Measurements from ENCODE around the gene VMP1. TPM values are rescaled to one million over a fixed set of nuclear protein-coding genes. Genes with fewer than 3 reads are reported as not detected.
"Not testable (repeated sequence)": the region's sequence is repeated elsewhere in the genome, so short reads cannot be mapped to it uniquely, and the experiment has no call there.

The VMP1 gene
- total RNA-seq, 1 experiment from 2014 or later = 236 TPM

DNA sequence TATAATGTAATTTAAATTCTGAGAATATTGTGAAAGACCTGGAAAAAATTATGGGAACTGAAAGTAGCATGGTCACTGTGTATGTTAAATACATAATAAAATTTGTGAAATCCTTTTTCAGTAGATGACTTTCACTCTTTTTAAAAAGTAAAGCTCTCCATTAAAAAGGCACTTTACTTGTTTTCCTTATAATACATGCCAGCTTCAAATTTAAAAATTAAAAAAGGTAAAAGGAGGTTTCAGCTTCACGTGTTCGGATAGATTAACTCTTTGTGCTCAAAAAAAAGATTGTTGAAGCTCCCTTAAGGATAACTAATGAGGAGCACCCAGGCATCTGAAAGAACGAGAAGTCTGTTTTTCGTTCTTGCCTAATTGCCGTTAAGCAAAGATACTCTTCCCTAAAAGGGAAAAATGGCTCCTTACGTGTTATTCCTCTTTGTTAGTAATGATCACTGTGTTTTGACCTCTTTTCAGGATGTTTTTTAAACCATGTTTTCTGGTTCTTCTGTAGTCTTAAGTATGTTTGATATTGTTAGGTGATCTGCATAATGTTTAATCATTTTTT is 97.5 kb downstream of the VMP1 start:
- Histone ChIP-seq H3F3A (ENCODE audit: insufficient read depth, low read depth) (peaks cover 50% of the 10 kb centered on the region), H3K79me2 (ENCODE audit: low read depth) (peaks cover 9% of the 10 kb centered on the region), H3K4me3 (no peak overlapping the region), H3K4me1 (replicated peaks; ENCODE audit: insufficient read depth) (peaks cover 38% of the 10 kb centered on the region), H2AFZ (no peak overlapping the region), H4K20me1 (ENCODE audit: insufficient read depth) (no peaks in the 10 kb centered on the region), H3K36me3 (ENCODE audit: low read depth) (peaks cover 1% of the 10 kb centered on the region; the same call in 1 of the 2 replicates), H3K27ac (peak overlapping the region; percentile 30), H3K9me3 (ENCODE audit: insufficient read depth, low read depth) (no peaks in the 10 kb centered on the region), H3K4me2 (0 out of 2 replicates have a peak overlapping the region, but pooled peaks have one; percentile 8), H3K9me2 (ENCODE audit: insufficient read depth) (no peaks in the 10 kb centered on the region), H3K27me3 (ENCODE audit: insufficient read depth, low read depth) (no peaks in the 10 kb centered on the region)
- ChIA-PET CTCF (no interaction called here), POLR2A (ENCODE audit: unreplicated experiment) (no interaction called here)
- intact Hi-C loops (cut with micrococcal nuclease; ENCODE audit: unreplicated experiment) = no loop called here
- no peak for DNase-seq
- TF ChIP-seq, protein P1, sequence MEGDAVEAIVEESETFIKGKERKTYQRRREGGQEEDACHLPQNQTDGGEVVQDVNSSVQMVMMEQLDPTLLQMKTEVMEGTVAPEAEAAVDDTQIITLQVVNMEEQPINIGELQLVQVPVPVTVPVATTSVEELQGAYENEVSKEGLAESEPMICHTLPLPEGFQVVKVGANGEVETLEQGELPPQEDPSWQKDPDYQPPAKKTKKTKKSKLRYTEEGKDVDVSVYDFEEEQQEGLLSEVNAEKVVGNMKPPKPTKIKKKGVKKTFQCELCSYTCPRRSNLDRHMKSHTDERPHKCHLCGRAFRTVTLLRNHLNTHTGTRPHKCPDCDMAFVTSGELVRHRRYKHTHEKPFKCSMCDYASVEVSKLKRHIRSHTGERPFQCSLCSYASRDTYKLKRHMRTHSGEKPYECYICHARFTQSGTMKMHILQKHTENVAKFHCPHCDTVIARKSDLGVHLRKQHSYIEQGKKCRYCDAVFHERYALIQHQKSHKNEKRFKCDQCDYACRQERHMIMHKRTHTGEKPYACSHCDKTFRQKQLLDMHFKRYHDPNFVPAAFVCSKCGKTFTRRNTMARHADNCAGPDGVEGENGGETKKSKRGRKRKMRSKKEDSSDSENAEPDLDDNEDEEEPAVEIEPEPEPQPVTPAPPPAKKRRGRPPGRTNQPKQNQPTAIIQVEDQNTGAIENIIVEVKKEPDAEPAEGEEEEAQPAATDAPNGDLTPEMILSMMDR (conservative IDR thresholded peaks at IDR 0.05) = no peak
- no peak for TF ChIP-seq EZH2 (IDR thresholded peaks at IDR 0.05; ENCODE audit: low read depth)
- BruUV-seq (replicated peaks) = no TSS peak

DNA sequence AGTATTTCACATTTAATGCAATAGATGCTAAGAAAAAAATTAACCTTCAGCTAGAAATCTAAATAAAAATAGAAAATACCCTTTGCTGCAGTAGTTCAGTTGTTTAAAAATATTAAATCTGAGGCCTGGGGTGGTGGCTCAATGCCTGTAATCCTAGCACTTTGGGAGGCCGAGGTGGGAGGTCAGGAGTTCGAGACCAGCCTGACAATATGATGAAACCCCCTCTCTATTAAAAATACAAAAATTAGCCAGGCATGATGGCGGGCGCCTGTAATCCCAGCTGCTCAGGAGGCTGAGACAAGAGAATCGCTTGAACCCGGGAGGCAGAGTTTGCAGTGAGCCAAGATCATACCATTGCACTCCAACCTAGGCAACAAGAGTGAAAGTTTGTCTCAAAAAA is 98.9 kb downstream of the VMP1 start:
- H3K79me2 ChIP-seq (ENCODE audit: low read depth); H3K27me3 ChIP-seq (ENCODE audit: insufficient read depth, low read depth); H4K20me1 ChIP-seq (ENCODE audit: insufficient read depth); CTCF ChIA-PET; DNase-seq; H3K9me2 ChIP-seq (ENCODE audit: insufficient read depth); BruUV-seq (replicated peaks); H3K27ac ChIP-seq; H3K4me2 ChIP-seq; intact Hi-C loops (cut with micrococcal nuclease; ENCODE audit: unreplicated experiment); H3K4me3 ChIP-seq; H2AFZ ChIP-seq; H3K36me3 ChIP-seq (ENCODE audit: low read depth); POLR2A ChIA-PET (ENCODE audit: unreplicated experiment); H3K9me3 ChIP-seq (ENCODE audit: insufficient read depth, low read depth): not testable (repeated sequence)
- peaks cover 52% of the 10 kb centered on the region for H3K4me1 ChIP-seq (replicated peaks; ENCODE audit: insufficient read depth)
- peaks cover 56% of the 10 kb centered on the region for H3F3A ChIP-seq (ENCODE audit: insufficient read depth, low read depth)

DNA sequence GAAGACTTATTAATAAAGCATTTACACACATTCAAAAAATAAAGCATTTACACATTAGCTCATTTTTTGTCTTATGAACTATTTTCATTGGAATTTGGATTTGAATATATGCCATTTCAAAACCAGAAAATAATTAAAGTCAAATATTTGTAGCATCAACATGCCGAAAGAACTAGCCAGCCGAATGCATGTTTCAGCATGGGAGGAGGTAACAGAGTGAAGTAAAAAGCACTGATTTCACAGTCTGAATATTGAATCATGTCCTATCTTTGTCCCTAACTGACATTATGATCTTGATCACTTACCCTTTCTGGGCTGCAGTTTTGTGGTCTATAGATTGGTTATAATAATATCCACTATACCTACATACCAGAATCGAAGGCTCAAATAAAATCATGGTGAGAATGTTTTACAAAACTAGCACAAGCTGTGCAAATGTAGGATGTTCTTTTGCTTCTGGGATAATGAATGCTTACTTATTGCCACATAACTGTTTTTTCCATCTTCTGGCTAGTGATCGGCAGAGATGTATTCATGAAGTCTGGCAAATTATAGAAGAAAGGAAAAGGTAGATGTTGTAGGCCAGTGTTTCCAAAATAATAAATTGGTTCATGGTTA is 100.5 kb downstream of the VMP1 start:
- no TSS peak for BruUV-seq (replicated peaks)
- H3K27ac ChIP-seq = peak overlapping the region; percentile 22
- DNase-seq = no peak
- H4K20me1 ChIP-seq (ENCODE audit: insufficient read depth) = no peaks in the 10 kb centered on the region
- H3K79me2 ChIP-seq (ENCODE audit: low read depth) = peaks cover 9% of the 10 kb centered on the region
- CTCF ChIA-PET = no interaction called here
- H3K36me3 ChIP-seq (ENCODE audit: low read depth) = peaks cover 7% of the 10 kb centered on the region; the same call in 1 of the 2 replicates
- H3K4me3 ChIP-seq = no peak overlapping the region
- no peaks in the 10 kb centered on the region for H3K27me3 ChIP-seq (ENCODE audit: insufficient read depth, low read depth)
- peaks cover 45% of the 10 kb centered on the region for H3F3A ChIP-seq (ENCODE audit: insufficient read depth, low read depth)
- no peaks in the 10 kb centered on the region for H3K9me3 ChIP-seq (ENCODE audit: insufficient read depth, low read depth)
- intact Hi-C loops (cut with micrococcal nuclease; ENCODE audit: unreplicated experiment) = no loop called here
- H2AFZ ChIP-seq = no peak overlapping the region
- POLR2A ChIA-PET (ENCODE audit: unreplicated experiment) = no interaction called here
- no peak overlapping the region for H3K4me2 ChIP-seq
- H3K4me1 ChIP-seq (replicated peaks; ENCODE audit: insufficient read depth) = peaks cover 48% of the 10 kb centered on the region
- TF ChIP-seq, protein P1 (conservative IDR thresholded peaks at IDR 0.05) = no peak
- TF ChIP-seq EZH2 (IDR thresholded peaks at IDR 0.05; ENCODE audit: low read depth) = no peak
- H3K9me2 ChIP-seq (ENCODE audit: insufficient read depth) = no peaks in the 10 kb centered on the region

DNA sequence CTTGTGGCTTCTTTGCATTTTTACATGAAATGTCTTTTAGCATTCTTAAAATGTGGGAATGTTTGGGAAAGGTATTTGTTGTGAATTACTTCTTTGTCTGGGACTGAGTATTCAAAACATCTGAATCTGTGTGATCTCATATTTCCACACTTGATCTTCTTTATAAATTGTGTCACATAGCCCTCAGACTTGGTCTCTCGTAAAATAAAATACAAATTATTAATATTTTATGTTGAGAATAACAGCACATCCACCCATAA is 103.4 kb downstream of the VMP1 start:
- Histone ChIP-seq H3K27me3 (ENCODE audit: insufficient read depth, low read depth) (no peaks in the 10 kb centered on the region), H2AFZ (no peak overlapping the region), H4K20me1 (ENCODE audit: insufficient read depth) (no peaks in the 10 kb centered on the region), H3F3A (ENCODE audit: insufficient read depth, low read depth) (peaks cover 21% of the 10 kb centered on the region; the same call in 1 of the 2 replicates), H3K4me3 (no peak overlapping the region), H3K79me2 (ENCODE audit: low read depth) (no peaks in the 10 kb centered on the region), H3K36me3 (ENCODE audit: low read depth) (peaks cover 8% of the 10 kb centered on the region; the same call in 1 of the 2 replicates), H3K9me3 (ENCODE audit: insufficient read depth, low read depth) (no peaks in the 10 kb centered on the region), H3K4me1 (replicated peaks; ENCODE audit: insufficient read depth) (peaks cover 25% of the 10 kb centered on the region), H3K27ac (peak overlapping the region; percentile 77), H3K9me2 (ENCODE audit: insufficient read depth) (no peaks in the 10 kb centered on the region), H3K4me2 (peak overlapping the region; percentile 40)
- no TSS peak for BruUV-seq (replicated peaks)
- CTCF ChIA-PET = no interaction called here
- intact Hi-C loops (cut with micrococcal nuclease; ENCODE audit: unreplicated experiment) = no loop called here
- DNase-seq = no peak
- no peak for TF ChIP-seq EZH2 (IDR thresholded peaks at IDR 0.05; ENCODE audit: low read depth)
- TF ChIP-seq, protein P1 (conservative IDR thresholded peaks at IDR 0.05) = no peak
- POLR2A ChIA-PET (ENCODE audit: unreplicated experiment) = interaction anchor here (0.5 to 0.7 kb wide), 3 partner anchors 17 to 192 kb away, joined by 4 to 31 read pairs (median 9); no protein-coding TSS in a partner anchor

Data from PC-9 (cell line).